ENCODE measurements around the gene CCDC141.

The CCDC141 gene

DNA sequence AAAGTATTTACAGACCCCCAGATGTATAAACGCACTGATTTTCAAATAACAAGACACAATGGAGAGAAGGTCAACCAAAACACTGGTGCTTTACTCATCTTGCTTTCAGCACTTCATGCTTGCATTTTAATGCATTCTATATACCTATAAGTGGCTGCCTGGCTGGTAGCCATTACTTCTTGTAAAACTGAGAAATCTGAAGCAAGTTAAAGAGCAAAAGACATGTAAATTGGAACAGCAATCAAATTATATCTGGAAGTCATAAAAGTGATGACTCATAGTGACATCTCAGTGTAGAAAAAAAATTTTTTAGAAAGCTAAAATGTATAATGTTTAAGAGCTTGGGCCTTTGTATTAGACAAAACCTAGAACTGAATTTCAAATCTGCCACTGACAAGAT lies 106.2 kb downstream of the CCDC141 start:
- no peaks in the 10 kb centered on the region for H3K79me2 ChIP-seq (ENCODE audit: control insufficient read depth, low read length)
- H4K20me1 ChIP-seq (ENCODE audit: control insufficient read depth, insufficient read depth, low read depth, low read length): no peaks in the 10 kb centered on the region
- H3K9me2 ChIP-seq (replicated peaks; ENCODE audit: control insufficient read depth, low read length): no peaks in the 10 kb centered on the region
- no peak overlapping the region for H3K27ac ChIP-seq (ENCODE audit: low read depth, low read length)
- no peaks in the 10 kb centered on the region for H3K27me3 ChIP-seq (ENCODE audit: control insufficient read depth, low read length)
- no peaks in the 10 kb centered on the region for H3K36me3 ChIP-seq (ENCODE audit: control insufficient read depth, low read length)
- TF ChIP-seq, protein P1, sequence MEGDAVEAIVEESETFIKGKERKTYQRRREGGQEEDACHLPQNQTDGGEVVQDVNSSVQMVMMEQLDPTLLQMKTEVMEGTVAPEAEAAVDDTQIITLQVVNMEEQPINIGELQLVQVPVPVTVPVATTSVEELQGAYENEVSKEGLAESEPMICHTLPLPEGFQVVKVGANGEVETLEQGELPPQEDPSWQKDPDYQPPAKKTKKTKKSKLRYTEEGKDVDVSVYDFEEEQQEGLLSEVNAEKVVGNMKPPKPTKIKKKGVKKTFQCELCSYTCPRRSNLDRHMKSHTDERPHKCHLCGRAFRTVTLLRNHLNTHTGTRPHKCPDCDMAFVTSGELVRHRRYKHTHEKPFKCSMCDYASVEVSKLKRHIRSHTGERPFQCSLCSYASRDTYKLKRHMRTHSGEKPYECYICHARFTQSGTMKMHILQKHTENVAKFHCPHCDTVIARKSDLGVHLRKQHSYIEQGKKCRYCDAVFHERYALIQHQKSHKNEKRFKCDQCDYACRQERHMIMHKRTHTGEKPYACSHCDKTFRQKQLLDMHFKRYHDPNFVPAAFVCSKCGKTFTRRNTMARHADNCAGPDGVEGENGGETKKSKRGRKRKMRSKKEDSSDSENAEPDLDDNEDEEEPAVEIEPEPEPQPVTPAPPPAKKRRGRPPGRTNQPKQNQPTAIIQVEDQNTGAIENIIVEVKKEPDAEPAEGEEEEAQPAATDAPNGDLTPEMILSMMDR (IDR thresholded peaks at IDR 0.05; ENCODE audit: low read depth, low read length, poor library complexity, severe bottlenecking): no peak
- TF ChIP-seq EZH2phosphoT487 (IDR thresholded peaks at IDR 0.05; ENCODE audit: borderline replicate concordance, low read length): no peak
- H3K4me3 ChIP-seq (ENCODE audit: low read length): no peak overlapping the region
- H3K4me2 ChIP-seq (ENCODE audit: low read length): no peak overlapping the region
- no peaks in the 10 kb centered on the region for H3K4me1 ChIP-seq (ENCODE audit: control insufficient read depth, low read length)
- H3K9me3 ChIP-seq (ENCODE audit: control insufficient read depth, insufficient read depth, low read length): no peaks in the 10 kb centered on the region
- H3F3A ChIP-seq (ENCODE audit: control insufficient read depth, insufficient read depth): no peaks in the 10 kb centered on the region

DNA sequence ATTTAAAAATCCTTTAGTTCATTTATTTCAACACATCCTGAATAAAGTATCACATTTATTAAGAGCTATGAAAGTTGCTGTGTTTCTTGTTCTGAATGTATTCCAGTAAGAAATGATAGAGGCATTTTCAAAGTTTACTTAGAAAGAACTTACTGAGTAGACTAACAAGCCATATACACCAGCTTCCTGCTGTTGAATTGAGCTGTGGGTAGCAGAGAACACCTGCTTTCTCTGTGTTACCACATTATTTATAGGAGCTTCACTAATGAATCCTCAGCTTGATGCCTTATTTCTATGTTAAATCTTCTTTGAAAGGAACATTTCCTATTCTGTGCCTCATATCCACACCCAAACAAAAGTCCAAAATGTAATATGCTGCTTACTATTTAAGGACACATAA lies 115.4 kb downstream of the CCDC141 start:
- H3K4me2 ChIP-seq (ENCODE audit: low read length): no peak overlapping the region
- H3K4me3 ChIP-seq (ENCODE audit: low read length): no peak overlapping the region
- no peak for TF ChIP-seq EZH2phosphoT487 (IDR thresholded peaks at IDR 0.05; ENCODE audit: borderline replicate concordance, low read length)
- TF ChIP-seq, protein P1 (IDR thresholded peaks at IDR 0.05; ENCODE audit: low read depth, low read length, poor library complexity, severe bottlenecking): no peak
- H3F3A ChIP-seq (ENCODE audit: control insufficient read depth, insufficient read depth): no peaks in the 10 kb centered on the region
- no peaks in the 10 kb centered on the region for H4K20me1 ChIP-seq (ENCODE audit: control insufficient read depth, insufficient read depth, low read depth, low read length)
- no peaks in the 10 kb centered on the region for H3K9me2 ChIP-seq (replicated peaks; ENCODE audit: control insufficient read depth, low read length)
- H3K79me2 ChIP-seq (ENCODE audit: control insufficient read depth, low read length): no peaks in the 10 kb centered on the region
- no peaks in the 10 kb centered on the region for H3K4me1 ChIP-seq (ENCODE audit: control insufficient read depth, low read length)
- no peak overlapping the region for H3K27ac ChIP-seq (ENCODE audit: low read depth, low read length)
- H3K36me3 ChIP-seq (ENCODE audit: control insufficient read depth, low read length): no peaks in the 10 kb centered on the region
- no peaks in the 10 kb centered on the region for H3K27me3 ChIP-seq (ENCODE audit: control insufficient read depth, low read length)
- H3K9me3 ChIP-seq (ENCODE audit: control insufficient read depth, insufficient read depth, low read length): no peaks in the 10 kb centered on the region

DNA sequence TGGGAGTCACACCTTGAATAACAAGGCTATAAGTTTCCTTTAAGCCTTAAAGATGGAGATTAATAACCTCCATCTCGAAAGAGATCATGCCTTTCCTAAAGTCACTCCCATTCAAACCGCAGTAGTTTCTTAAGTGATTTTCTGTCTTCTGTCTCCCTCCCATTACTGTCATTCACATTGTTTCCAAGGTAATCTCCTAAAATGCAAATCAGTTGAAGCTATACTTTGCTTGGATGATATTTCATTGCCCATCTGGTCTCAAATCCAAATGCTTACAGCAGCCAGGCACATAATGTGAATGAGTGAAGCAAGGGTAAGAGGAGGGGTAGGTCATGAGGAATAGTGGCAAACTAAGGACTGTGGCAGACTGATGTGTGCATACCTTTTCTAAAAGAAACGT lies 116.4 kb downstream of the CCDC141 start:
- Histone ChIP-seq H3K36me3 (ENCODE audit: control insufficient read depth, low read length) (no peaks in the 10 kb centered on the region), H3K4me3 (ENCODE audit: low read length) (no peak overlapping the region), H3K9me2 (replicated peaks; ENCODE audit: control insufficient read depth, low read length) (no peaks in the 10 kb centered on the region), H3K4me2 (ENCODE audit: low read length) (no peak overlapping the region), H3K79me2 (ENCODE audit: control insufficient read depth, low read length) (no peaks in the 10 kb centered on the region), H3K27me3 (ENCODE audit: control insufficient read depth, low read length) (no peaks in the 10 kb centered on the region), H3K4me1 (ENCODE audit: control insufficient read depth, low read length) (no peaks in the 10 kb centered on the region), H4K20me1 (ENCODE audit: control insufficient read depth, insufficient read depth, low read depth, low read length) (no peaks in the 10 kb centered on the region), H3K27ac (ENCODE audit: low read depth, low read length) (no peak overlapping the region), H3K9me3 (ENCODE audit: control insufficient read depth, insufficient read depth, low read length) (no peaks in the 10 kb centered on the region), H3F3A (ENCODE audit: control insufficient read depth, insufficient read depth) (no peaks in the 10 kb centered on the region)
- TF ChIP-seq, protein P1 (IDR thresholded peaks at IDR 0.05; ENCODE audit: low read depth, low read length, poor library complexity, severe bottlenecking): no peak

DNA sequence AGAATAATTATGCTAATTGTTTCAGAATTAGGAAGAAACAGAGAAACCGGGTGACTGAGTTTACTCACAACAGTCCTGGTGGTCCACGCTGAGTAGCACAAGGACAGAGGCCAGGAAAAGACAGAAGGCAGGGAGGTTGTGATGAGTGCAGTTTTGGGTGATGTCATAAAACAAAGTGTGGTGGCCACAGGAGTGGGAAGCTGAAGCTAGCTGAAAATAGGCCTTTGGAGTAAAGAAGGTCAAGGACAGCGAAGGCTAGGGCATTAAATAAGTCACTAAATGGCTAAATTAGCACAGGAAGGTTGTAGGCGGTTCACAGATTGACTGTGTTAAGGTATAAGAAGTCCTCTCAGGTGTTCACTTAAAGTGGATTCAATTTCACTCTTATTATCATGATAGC lies 121.9 kb downstream of the CCDC141 start:
- no peaks in the 10 kb centered on the region for H3K4me1 ChIP-seq (ENCODE audit: control insufficient read depth, low read length)
- no peaks in the 10 kb centered on the region for H4K20me1 ChIP-seq (ENCODE audit: control insufficient read depth, insufficient read depth, low read depth, low read length)
- H3F3A ChIP-seq (ENCODE audit: control insufficient read depth, insufficient read depth): no peaks in the 10 kb centered on the region
- H3K9me2 ChIP-seq (replicated peaks; ENCODE audit: control insufficient read depth, low read length): no peaks in the 10 kb centered on the region
- H3K36me3 ChIP-seq (ENCODE audit: control insufficient read depth, low read length): no peaks in the 10 kb centered on the region
- no peak overlapping the region for H3K27ac ChIP-seq (ENCODE audit: low read depth, low read length)
- TF ChIP-seq, protein P1 (IDR thresholded peaks at IDR 0.05; ENCODE audit: low read depth, low read length, poor library complexity, severe bottlenecking): no peak
- TF ChIP-seq EZH2phosphoT487 (IDR thresholded peaks at IDR 0.05; ENCODE audit: borderline replicate concordance, low read length): no peak
- H3K27me3 ChIP-seq (ENCODE audit: control insufficient read depth, low read length): no peaks in the 10 kb centered on the region
- H3K79me2 ChIP-seq (ENCODE audit: control insufficient read depth, low read length): no peaks in the 10 kb centered on the region
- H3K4me3 ChIP-seq (ENCODE audit: low read length): no peak overlapping the region
- no peak overlapping the region for H3K4me2 ChIP-seq (ENCODE audit: low read length)
- H3K9me3 ChIP-seq (ENCODE audit: control insufficient read depth, insufficient read depth, low read length): no peaks in the 10 kb centered on the region
